KOPT-K1 (cell line): ENCODE data around the gene MRE11.
"Not testable (repeated sequence)": the region's sequence is repeated elsewhere in the genome, so short reads cannot be mapped to it uniquely, and the experiment has no call there.

ENCODE experiments used
- H3K27ac ChIP-seq: fragments of 200-600 bp; sonication (generic); 2 replicates; pipeline ENCODE4 v1.5.1; 2016; ENCODE audit warnings: antibody characterized with exemption, mild to moderate bottlenecking, low read depth, low read length; ENCODE audit not compliant: poor library complexity, severe bottlenecking
- H3K36me3 ChIP-seq: fragments of 200-600 bp; sonication (generic); 2 replicates; pipeline ENCODE4 v1.5.1; 2017; ENCODE audit warnings: antibody characterized with exemption, mild to moderate bottlenecking, low read length, moderate library complexity; ENCODE audit not compliant: insufficient read depth
- H3K9me3 ChIP-seq: fragments of 200-600 bp; sonication (generic); 2 replicates; pipeline ENCODE4 v1.5.1; 2017; ENCODE audit warnings: antibody characterized with exemption, low read length, mild to moderate bottlenecking; ENCODE audit not compliant: insufficient read depth, poor library complexity, severe bottlenecking

MRE11 gene

GRCh38 chr11:94418123-94418765, 75.4 kb downstream of the MRE11 start:
- Histone ChIP-seq H3K9me3 (no peaks in the 10 kb centered on the region), H3K27ac (no peak overlapping the region), H3K36me3 (peaks cover 67% of the 10 kb centered on the region)

- H3K27ac ChIP-seq, result no peak overlapping the region
- peaks cover 59% of the 10 kb centered on the region for H3K36me3 ChIP-seq
- no peaks in the 10 kb centered on the region for H3K9me3 ChIP-seq
Measured at GRCh38 chr11:94417386-94417987, 76.2 kb downstream of the MRE11 start.

- H3K9me3 ChIP-seq, result no peaks in the 10 kb centered on the region
Measured at GRCh38 chr11:94405062-94405833, 88.4 kb downstream of the MRE11 start.

GRCh38 chr11:94402355-94402754, 91.3 kb downstream of the MRE11 start:
- H3K27ac ChIP-seq, result no peak overlapping the region
- no peaks in the 10 kb centered on the region for H3K36me3 ChIP-seq
- H3K9me3 ChIP-seq, result no peaks in the 10 kb centered on the region

More at GRCh38 chr11:94405062-94405833, 88.4 kb downstream of the MRE11 start:
- H3K36me3 ChIP-seq, result no peaks in the 10 kb centered on the region
- H3K27ac ChIP-seq, result no peak overlapping the region

GRCh38 chr11:94401773-94402265, 91.8 kb downstream of the MRE11 start:
- Histone ChIP-seq H3K27ac (no peak overlapping the region), H3K36me3 (no peaks in the 10 kb centered on the region), H3K9me3 (no peaks in the 10 kb centered on the region)

GRCh38 chr11:94400839-94401772, 92.5 kb downstream of the MRE11 start, which contains the start of gene GPR83:
Gene GPR83, minus strand, starts transcription at chr11:94401419. Its CDS starts 172 bp downstream, at chr11:94401247.
- Histone ChIP-seq H3K36me3 (no peaks in the 10 kb centered on the region), H3K27ac (no peak within 1 kb of the TSS), H3K9me3 (no peaks in the 10 kb centered on the region)

- no peaks in the 10 kb centered on the region for H3K36me3 ChIP-seq
- no peak overlapping the region for H3K27ac ChIP-seq
- H3K9me3 ChIP-seq, result no peaks in the 10 kb centered on the region
Measured at GRCh38 chr11:94400457-94400838, 93.2 kb downstream of the MRE11 start.

GRCh38 chr11:94400050-94400449, 93.6 kb downstream of the MRE11 start:
- Histone ChIP-seq H3K9me3 (no peaks in the 10 kb centered on the region), H3K36me3 (no peaks in the 10 kb centered on the region), H3K27ac (no peak overlapping the region)

- Histone ChIP-seq H3K36me3 (no peaks in the 10 kb centered on the region), H3K9me3 (no peaks in the 10 kb centered on the region), H3K27ac (no peak overlapping the region)
Measured at GRCh38 chr11:94398101-94398500, 95.5 kb downstream of the MRE11 start.

- Histone ChIP-seq H3K9me3 (no peaks in the 10 kb centered on the region), H3K27ac (no peak overlapping the region), H3K36me3 (no peaks in the 10 kb centered on the region)
Measured at GRCh38 chr11:94396282-94396681, 97.4 kb downstream of the MRE11 start.

GRCh38 chr11:94391937-94392336, 101.7 kb downstream of the MRE11 start:
- not testable (repeated sequence) for H3K9me3 ChIP-seq, H3K36me3 ChIP-seq, H3K27ac ChIP-seq

GRCh38 chr11:94379613-94380012, 114.0 kb downstream of the MRE11 start:
- H3K36me3 ChIP-seq, result no peaks in the 10 kb centered on the region
- no peak overlapping the region for H3K27ac ChIP-seq
- no peaks in the 10 kb centered on the region for H3K9me3 ChIP-seq

- H3K27ac ChIP-seq, result no peak overlapping the region
- no peaks in the 10 kb centered on the region for H3K36me3 ChIP-seq
- no peaks in the 10 kb centered on the region for H3K9me3 ChIP-seq
Measured at GRCh38 chr11:94376841-94377240, 116.8 kb downstream of the MRE11 start.

- not testable (repeated sequence) for H3K36me3 ChIP-seq, H3K9me3 ChIP-seq, H3K27ac ChIP-seq
Measured at GRCh38 chr11:94370576-94370975, 123.1 kb downstream of the MRE11 start.
